ENCODE data around the gene MEN1. TPM values are rescaled to one million over a fixed set of nuclear protein-coding genes. Genes with fewer than 3 reads are reported as not detected.
A peak's percentile ranks its signal among the peaks of the same experiment; 100 is the strongest.

Gene MEN1
- total RNA-seq, 4 donors from 2014 or later = 3.8 to 26.2 (median 14.9) TPM

DNA sequence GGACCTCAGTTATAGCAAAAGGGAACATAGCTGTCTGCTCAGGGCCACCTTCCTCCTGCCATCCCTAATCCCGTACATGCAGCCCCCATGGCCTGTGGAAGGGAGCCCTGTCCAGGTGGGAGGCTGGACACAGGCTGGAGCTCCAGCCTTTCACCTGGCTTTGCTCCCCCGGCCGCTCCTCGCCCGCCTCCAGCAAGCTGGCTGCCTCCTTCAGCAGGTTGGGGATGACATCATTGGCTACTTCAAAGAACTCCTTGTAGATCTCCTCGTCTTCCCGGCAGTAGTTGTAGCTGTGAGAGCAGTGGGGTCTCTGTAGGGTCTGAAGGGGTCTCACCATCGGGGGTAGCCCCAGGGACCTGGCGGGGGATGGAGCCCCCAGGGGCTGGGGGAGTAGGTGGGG lies 4.9 kb downstream of the MEN1 start:
- peaks cover 6 to 16% of the 10 kb centered on the region in 2 donors for H3K4me1 ChIP-seq
- TF ChIP-seq, protein P1, sequence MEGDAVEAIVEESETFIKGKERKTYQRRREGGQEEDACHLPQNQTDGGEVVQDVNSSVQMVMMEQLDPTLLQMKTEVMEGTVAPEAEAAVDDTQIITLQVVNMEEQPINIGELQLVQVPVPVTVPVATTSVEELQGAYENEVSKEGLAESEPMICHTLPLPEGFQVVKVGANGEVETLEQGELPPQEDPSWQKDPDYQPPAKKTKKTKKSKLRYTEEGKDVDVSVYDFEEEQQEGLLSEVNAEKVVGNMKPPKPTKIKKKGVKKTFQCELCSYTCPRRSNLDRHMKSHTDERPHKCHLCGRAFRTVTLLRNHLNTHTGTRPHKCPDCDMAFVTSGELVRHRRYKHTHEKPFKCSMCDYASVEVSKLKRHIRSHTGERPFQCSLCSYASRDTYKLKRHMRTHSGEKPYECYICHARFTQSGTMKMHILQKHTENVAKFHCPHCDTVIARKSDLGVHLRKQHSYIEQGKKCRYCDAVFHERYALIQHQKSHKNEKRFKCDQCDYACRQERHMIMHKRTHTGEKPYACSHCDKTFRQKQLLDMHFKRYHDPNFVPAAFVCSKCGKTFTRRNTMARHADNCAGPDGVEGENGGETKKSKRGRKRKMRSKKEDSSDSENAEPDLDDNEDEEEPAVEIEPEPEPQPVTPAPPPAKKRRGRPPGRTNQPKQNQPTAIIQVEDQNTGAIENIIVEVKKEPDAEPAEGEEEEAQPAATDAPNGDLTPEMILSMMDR (IDR thresholded peaks at IDR 0.05) = no peak
- no peak for TF ChIP-seq POLR2A (IDR thresholded peaks at IDR 0.05)
- H3K4me3 ChIP-seq = no peak overlapping the region
- no peaks in the 10 kb centered on the region for H3K36me3 ChIP-seq
- H3K27ac ChIP-seq = no peak overlapping the region
- H3K9me3 ChIP-seq = no peaks in the 10 kb centered on the region
- no peaks in the 10 kb centered on the region for H3K27me3 ChIP-seq
- no peak for DNase-seq
- intact Hi-C loops (cut with DNase I; ENCODE audit: low total_unique reads) = no loop called here

DNA sequence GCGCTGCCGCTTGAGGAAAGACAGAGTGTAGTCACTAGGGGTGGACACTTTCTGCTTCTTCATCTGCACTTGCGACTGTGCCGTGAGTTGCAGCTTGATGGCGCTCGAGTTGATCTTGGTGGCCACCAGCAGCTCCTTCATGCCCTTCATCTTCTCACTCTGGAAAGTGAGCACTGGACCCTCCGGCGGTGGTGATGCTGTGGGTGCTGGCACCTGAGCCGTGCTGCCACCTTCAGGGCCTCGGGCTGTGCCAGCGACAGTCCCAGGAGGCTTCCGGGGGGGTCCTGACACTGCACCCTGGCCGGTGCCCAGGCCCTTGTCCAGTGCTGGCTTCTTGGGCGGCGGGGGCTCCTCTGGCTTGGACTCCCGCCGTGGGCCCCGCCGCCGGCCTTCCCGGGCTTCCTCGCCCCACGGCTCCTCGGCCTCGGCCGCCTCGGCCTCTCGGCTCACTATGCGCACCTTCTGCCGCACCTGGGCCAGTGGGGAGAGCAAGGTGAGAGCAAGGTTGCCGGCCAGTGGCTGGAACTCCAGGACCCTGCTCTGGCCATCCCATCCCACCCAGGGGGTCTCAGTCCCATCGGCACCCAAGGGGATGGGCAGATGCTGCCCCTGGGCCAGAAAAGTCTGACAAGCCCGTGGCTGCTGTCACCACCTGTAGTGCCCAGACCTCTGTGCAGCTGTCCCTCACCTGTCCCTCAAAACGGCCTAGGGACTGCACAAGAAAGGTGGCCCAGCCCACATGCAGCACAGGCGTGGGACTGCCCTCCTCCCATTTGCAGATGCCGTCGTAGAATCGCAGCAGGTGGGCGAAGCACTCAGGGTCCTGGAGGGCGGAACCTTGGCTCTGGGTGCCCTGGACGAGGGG lies 5.8 kb downstream of the MEN1 start:
- Histone ChIP-seq H3K27ac (peak overlapping the region; percentile 92 to 96), H3K4me3 (no peak overlapping the region), H3K27me3 (no peaks in the 10 kb centered on the region), H3K4me1 (peaks cover 6 to 13% of the 10 kb centered on the region in 2 donors), H3K9me3 (no peaks in the 10 kb centered on the region), H3K36me3 (no peaks in the 10 kb centered on the region)
- no peak for DNase-seq
- TF ChIP-seq POLR2A (IDR thresholded peaks at IDR 0.05) = no peak
- TF ChIP-seq, protein P1 (IDR thresholded peaks at IDR 0.05) = no peak
- intact Hi-C loops (cut with DNase I; ENCODE audit: low total_unique reads) = no loop called here

DNA sequence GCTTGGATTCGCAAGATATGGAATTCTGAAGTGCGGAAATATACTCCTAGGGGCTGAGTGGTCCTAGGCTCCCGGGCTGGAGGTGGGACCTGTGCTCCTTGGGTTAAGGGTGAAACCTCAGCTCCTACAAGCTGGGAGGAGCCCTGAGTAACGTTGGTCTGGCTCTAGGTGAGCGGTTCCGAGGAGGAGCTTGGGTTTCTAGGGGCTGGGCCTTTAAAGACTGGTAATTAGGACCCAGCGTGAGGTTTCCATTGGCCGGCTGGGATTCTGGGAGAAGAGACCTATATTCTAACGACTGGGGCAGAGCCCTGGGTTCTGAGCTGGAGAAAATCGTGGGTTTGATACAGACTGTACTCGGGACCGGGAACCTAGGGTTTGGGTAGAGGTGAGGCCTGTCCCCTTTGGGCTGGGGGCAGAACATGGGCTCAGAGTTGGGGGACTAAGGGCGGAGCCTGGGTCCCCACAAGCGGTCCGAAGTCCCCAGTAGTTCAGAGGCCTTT lies 6.5 kb downstream of the MEN1 start:
- intact Hi-C loops (cut with DNase I; ENCODE audit: low total_unique reads) = no loop called here
- peak overlapping the region; percentile 92 to 96 for H3K27ac ChIP-seq
- H3K27me3 ChIP-seq = no peaks in the 10 kb centered on the region
- peak in 1 of 2 donors; percentile 37 for DNase-seq
- H3K4me1 ChIP-seq = peaks cover 6 to 8% of the 10 kb centered on the region in 2 donors
- H3K9me3 ChIP-seq = no peaks in the 10 kb centered on the region
- peak in 1 of 2 donors; percentile 21 for TF ChIP-seq POLR2A (IDR thresholded peaks at IDR 0.05)
- TF ChIP-seq, protein P1 (IDR thresholded peaks at IDR 0.05) = no peak
- H3K36me3 ChIP-seq = no peaks in the 10 kb centered on the region
- H3K4me3 ChIP-seq = peak overlapping the region; percentile 59 to 73

DNA sequence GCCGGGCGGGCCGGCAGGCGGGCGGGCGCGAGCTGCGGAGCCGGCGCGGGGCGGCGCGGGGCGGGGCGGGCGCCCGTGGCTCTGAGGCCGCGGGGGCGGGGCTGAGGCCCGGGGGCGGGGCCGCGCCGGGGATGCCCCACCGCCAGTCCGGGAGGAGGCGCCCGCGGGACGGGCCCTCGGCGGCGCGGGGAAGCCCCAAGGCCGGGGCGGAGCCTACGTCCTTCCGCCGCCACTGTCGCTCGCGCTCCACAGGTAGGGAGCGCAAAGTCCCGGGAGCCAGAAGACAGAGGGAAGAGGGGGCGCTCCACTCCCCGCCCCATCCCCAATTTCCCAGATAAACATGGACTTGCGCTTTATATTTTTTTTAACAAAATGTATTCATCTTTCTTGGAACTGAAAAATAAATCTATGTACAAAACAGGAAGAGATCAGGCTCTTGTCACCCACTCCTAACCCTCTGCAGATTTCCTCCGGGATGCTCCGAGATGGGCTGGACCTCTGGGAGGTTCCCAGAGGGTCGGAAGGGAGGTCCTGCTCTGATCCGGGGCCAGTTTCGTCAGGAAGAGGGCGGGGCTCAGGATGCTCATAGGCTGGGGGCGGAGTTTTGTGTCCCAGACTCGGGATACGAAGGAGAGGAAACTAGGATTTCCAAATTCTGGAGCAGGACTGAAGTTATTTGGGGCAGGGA lies 7.0 kb downstream of the MEN1 start, which contains the start of gene MAP4K2:
Gene MAP4K2 (minus strand): TSS at position 57 of the 688 bp plus-strand sequence. CDS start 65 bp downstream, outside the sequence.
- peak within 1 kb of the TSS; percentile 59 to 73 for H3K4me3 ChIP-seq
- peaks cover 6 to 8% of the 10 kb centered on the region in 2 donors for H3K4me1 ChIP-seq
- no peaks in the 10 kb centered on the region for H3K27me3 ChIP-seq
- TF ChIP-seq POLR2A (IDR thresholded peaks at IDR 0.05) = no peak
- TF ChIP-seq, protein P1 (IDR thresholded peaks at IDR 0.05) = peak in 2 of 4 experiments; percentile 24 to 44
- no peaks in the 10 kb centered on the region for H3K9me3 ChIP-seq
- intact Hi-C loops (cut with DNase I; ENCODE audit: low total_unique reads) = no loop called here
- H3K36me3 ChIP-seq = no peaks in the 10 kb centered on the region
- DNase-seq = peak; percentile 91 to 95
- peak within 1 kb of the TSS; percentile 92 to 96 for H3K27ac ChIP-seq
